ENCODE data around the gene ZNF462. TPM values are rescaled to one million over a fixed set of nuclear protein-coding genes. Genes with fewer than 3 reads are reported as not detected.

The ZNF462 gene
- total RNA-seq, 2 experiments from 2014 or later: not detected

- no peak for TF ChIP-seq CTCF (IDR thresholded peaks at IDR 0.05)
- H3K27ac Mint-ChIP-seq: no peak overlapping the region
- CTCF ChIA-PET: no interaction called here
These were observed 91.6 kb downstream of the ZNF462 start for GRCh38 chr9:106954558-106954957.

GRCh38 chr9:106954974-106955850 is 92.2 kb downstream of the ZNF462 start:
- no peak overlapping the region for H3K27ac Mint-ChIP-seq
- no peaks in the 10 kb centered on the region for H3K9me3 Mint-ChIP-seq
- H3K4me1 Mint-ChIP-seq (ENCODE audit: low read depth): no peaks in the 10 kb centered on the region
- no peaks in the 10 kb centered on the region for H3K36me3 Mint-ChIP-seq (ENCODE audit: low read depth)
- DNase-seq: no peak
- ChIA-PET CTCF (no interaction called here), POLR2A (no interaction called here)
- no peak for TF ChIP-seq CTCF (IDR thresholded peaks at IDR 0.05)
- ATAC-seq: no peak
- peaks cover 1% of the 10 kb centered on the region for H3K27me3 Mint-ChIP-seq
- intact Hi-C loops (cut with micrococcal nuclease): no loop called here
- no peak overlapping the region for H3K4me3 Mint-ChIP-seq

More at GRCh38 chr9:106954558-106954957, 91.6 kb downstream of the ZNF462 start:
- Mint-ChIP-seq H3K4me1 (ENCODE audit: low read depth) (no peaks in the 10 kb centered on the region), H3K27me3 (peaks cover 1% of the 10 kb centered on the region), H3K36me3 (ENCODE audit: low read depth) (no peaks in the 10 kb centered on the region), H3K4me3 (no peak overlapping the region), H3K9me3 (no peaks in the 10 kb centered on the region)
- POLR2A ChIA-PET: no interaction called here
- no peak for ATAC-seq
- intact Hi-C loops (cut with micrococcal nuclease): no loop called here
- DNase-seq: no peak

- intact Hi-C loops (cut with micrococcal nuclease): no loop called here
- peaks cover 1% of the 10 kb centered on the region for H3K27me3 Mint-ChIP-seq
- H3K4me3 Mint-ChIP-seq: no peak overlapping the region
- no peaks in the 10 kb centered on the region for H3K4me1 Mint-ChIP-seq (ENCODE audit: low read depth)
- ATAC-seq (no peak), DNase-seq (no peak)
- ChIA-PET POLR2A (no interaction called here), CTCF (no interaction called here)
- H3K27ac Mint-ChIP-seq: no peak overlapping the region
- TF ChIP-seq CTCF (IDR thresholded peaks at IDR 0.05): no peak
- H3K36me3 Mint-ChIP-seq (ENCODE audit: low read depth): no peaks in the 10 kb centered on the region
- H3K9me3 Mint-ChIP-seq: no peaks in the 10 kb centered on the region
These were observed 94.0 kb downstream of the ZNF462 start for GRCh38 chr9:106956971-106957370.

- ATAC-seq (no peak), DNase-seq (no peak)
- POLR2A ChIA-PET: no interaction called here
- intact Hi-C loops (cut with micrococcal nuclease): no loop called here
- Mint-ChIP-seq H3K4me1 (ENCODE audit: low read depth) (peaks cover 3% of the 10 kb centered on the region), H3K27me3 (no peaks in the 10 kb centered on the region), H3K27ac (no peak overlapping the region), H3K9me3 (no peaks in the 10 kb centered on the region), H3K36me3 (ENCODE audit: low read depth) (no peaks in the 10 kb centered on the region), H3K4me3 (no peak overlapping the region)
- CTCF ChIA-PET: no interaction called here
- TF ChIP-seq CTCF (IDR thresholded peaks at IDR 0.05): no peak
These were observed 96.1 kb downstream of the ZNF462 start for GRCh38 chr9:106958955-106959657.

GRCh38 chr9:106960258-106960657 is 97.3 kb downstream of the ZNF462 start:
- intact Hi-C loops (cut with micrococcal nuclease): no loop called here
- CTCF ChIA-PET: no interaction called here
- Mint-ChIP-seq H3K36me3 (ENCODE audit: low read depth) (no peaks in the 10 kb centered on the region), H3K4me1 (ENCODE audit: low read depth) (peaks cover 12% of the 10 kb centered on the region), H3K4me3 (no peak overlapping the region), H3K9me3 (no peaks in the 10 kb centered on the region), H3K27ac (no peak overlapping the region), H3K27me3 (no peaks in the 10 kb centered on the region)
- no peak for ATAC-seq
- TF ChIP-seq CTCF (IDR thresholded peaks at IDR 0.05): no peak
- DNase-seq: no peak
- POLR2A ChIA-PET: interaction anchor here (0.6 kb wide), 1 partner anchor 139 kb away, joined by 3 read pairs; no protein-coding TSS in a partner anchor
